ENCODE measurements around the gene USP47. TPM values are rescaled to one million over a fixed set of nuclear protein-coding genes. Genes with fewer than 3 reads are reported as not detected.
A peak's percentile ranks its signal among the peaks of the same experiment; 100 is the strongest.

USP47 gene
- total and polyA plus RNA-seq, 2 experiments from 2014 or later, result 35.9 to 58.8 TPM

DNA sequence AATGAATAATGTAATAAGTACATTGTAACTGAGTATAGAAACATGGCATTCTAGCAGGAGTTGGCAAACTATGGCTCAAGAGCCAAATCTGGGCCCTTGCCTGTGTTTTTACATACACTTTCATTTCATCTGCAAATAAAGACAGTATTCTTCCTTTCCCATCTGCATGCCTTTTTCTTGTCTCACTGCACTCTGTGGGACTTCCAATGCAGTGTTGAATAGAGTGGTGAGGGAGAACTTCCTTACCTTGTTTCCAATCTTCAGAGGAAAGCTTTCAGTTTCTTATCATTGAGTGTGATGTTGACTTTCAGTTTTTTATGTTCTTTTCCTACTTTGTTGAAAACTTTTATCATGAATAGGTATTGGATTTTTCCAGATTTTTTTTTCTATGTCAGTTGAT, 82.1 kb downstream of the USP47 start:
- H3K27ac ChIP-seq, result peak overlapping the region; percentile 24; the same call in 1 of the 2 replicates
- no peak overlapping the region for H3K4me3 ChIP-seq
- no peaks in the 10 kb centered on the region for H3K27me3 ChIP-seq (replicated peaks; ENCODE audit: insufficient read depth)
- TF ChIP-seq EZH2 (IDR thresholded peaks at IDR 0.05; ENCODE audit: insufficient read depth, poor library complexity, severe bottlenecking) (no peak), EZH2phosphoT487 (IDR thresholded peaks at IDR 0.05; ENCODE audit: insufficient read depth, low read depth) (no peak)
- no peaks in the 10 kb centered on the region for H4K20me1 ChIP-seq (ENCODE audit: insufficient read depth)
- no peak overlapping the region for H3K4me2 ChIP-seq (ENCODE audit: unreplicated experiment)
- H3K9ac ChIP-seq, result no peak overlapping the region
- no peaks in the 10 kb centered on the region for H3K9me2 ChIP-seq (ENCODE audit: insufficient read depth)
- peaks cover 30% of the 10 kb centered on the region; the same call in 1 of the 2 replicates for H3F3A ChIP-seq (ENCODE audit: insufficient read depth)
- no peaks in the 10 kb centered on the region for H3K9me3 ChIP-seq (ENCODE audit: low read depth)
- H3K36me3 ChIP-seq (ENCODE audit: low read depth), result peaks cover 40% of the 10 kb centered on the region
- peaks cover 28% of the 10 kb centered on the region for H3K79me2 ChIP-seq (ENCODE audit: insufficient read depth)
- DNase-seq, result peak; percentile 9
- in situ Hi-C loops (cut with MboI), result no loop called here
- no peak overlapping the region for H2AFZ ChIP-seq
- no peaks in the 10 kb centered on the region for H3K4me1 ChIP-seq (ENCODE audit: insufficient read depth)

DNA sequence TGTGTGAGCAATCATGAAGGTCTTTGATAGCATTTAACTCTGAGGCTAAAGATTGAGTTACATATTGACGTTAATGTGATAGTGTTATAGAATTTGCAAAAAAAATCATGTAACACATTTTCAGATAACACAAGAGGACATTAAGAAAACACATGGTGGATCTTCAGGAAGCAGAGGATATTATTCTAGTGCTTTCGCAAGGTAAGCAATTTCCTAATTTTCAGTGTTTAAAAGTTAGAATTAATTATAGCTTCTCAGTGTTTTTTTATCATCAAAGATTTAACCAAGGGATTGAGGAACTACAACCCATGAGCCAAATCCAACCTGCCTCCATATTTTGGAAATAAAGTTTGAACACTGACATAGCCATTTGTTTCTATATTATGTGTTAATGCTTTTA, 88.1 kb downstream of the USP47 start:
- H3K27me3 ChIP-seq (replicated peaks; ENCODE audit: insufficient read depth), result no peaks in the 10 kb centered on the region
- H3K9me3 ChIP-seq (ENCODE audit: low read depth), result no peaks in the 10 kb centered on the region
- DNase-seq, result no peak
- in situ Hi-C loops (cut with MboI), result loop anchor here (10.0 to 25.0 kb wide), 2 partner anchors 105 to 332 kb away; no protein-coding TSS in a partner anchor
- no peaks in the 10 kb centered on the region for H3K9me2 ChIP-seq (ENCODE audit: insufficient read depth)
- H3K4me1 ChIP-seq (ENCODE audit: insufficient read depth), result peaks cover 9% of the 10 kb centered on the region
- H3K4me3 ChIP-seq, result no peak overlapping the region
- H3K4me2 ChIP-seq (ENCODE audit: unreplicated experiment), result no peak overlapping the region
- H2AFZ ChIP-seq, result no peak overlapping the region
- H3F3A ChIP-seq (ENCODE audit: insufficient read depth), result peaks cover 32% of the 10 kb centered on the region; the same call in 1 of the 2 replicates
- 57 to 70% methylated on average over 2 of the region's 2 CpGs for WGBS, 2 experiments (ENCODE audit: low coverage in 1 of 2, low lambda C conversion rate in 2 of 2, missing lambda C conversion rate in 2 of 2)
- no peaks in the 10 kb centered on the region for H4K20me1 ChIP-seq (ENCODE audit: insufficient read depth)
- no peak overlapping the region for H3K9ac ChIP-seq
- no peak overlapping the region for H3K27ac ChIP-seq
- no peak for TF ChIP-seq EZH2 (IDR thresholded peaks at IDR 0.05; ENCODE audit: insufficient read depth, poor library complexity, severe bottlenecking)
- no peak for TF ChIP-seq EZH2phosphoT487 (IDR thresholded peaks at IDR 0.05; ENCODE audit: insufficient read depth, low read depth)
- H3K36me3 ChIP-seq (ENCODE audit: low read depth), result peaks cover 44% of the 10 kb centered on the region
- H3K79me2 ChIP-seq (ENCODE audit: insufficient read depth), result peaks cover 28% of the 10 kb centered on the region

DNA sequence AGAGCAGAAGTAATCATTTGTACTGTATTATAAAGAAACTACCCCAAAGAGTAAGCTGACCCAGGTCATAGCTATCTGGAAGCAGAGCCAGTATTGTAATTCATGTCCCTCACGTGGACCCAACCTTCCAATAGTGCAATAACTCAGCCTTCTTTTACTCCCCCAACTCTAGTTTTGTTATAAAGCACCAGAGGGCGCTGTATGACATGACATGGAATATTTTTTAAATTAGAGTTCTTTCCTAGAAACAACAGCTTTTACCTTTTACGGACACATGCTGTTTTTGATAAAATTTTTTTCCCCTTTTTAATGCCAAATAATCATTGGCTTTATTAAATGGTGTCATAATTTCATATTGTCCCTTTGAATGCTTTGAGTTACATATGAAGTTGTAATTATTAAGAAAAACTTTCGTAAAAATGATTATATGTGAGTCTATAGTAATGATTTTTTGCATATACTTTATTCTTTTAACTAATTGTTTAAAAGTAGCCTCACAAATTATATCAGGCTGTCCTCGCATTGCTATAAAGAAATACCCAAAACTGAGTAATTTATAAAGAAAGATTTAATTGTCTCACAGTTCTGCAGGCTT, 89.8 kb downstream of the USP47 start:
- Histone ChIP-seq H4K20me1 (ENCODE audit: insufficient read depth) (no peaks in the 10 kb centered on the region), H3K36me3 (ENCODE audit: low read depth) (peaks cover 37% of the 10 kb centered on the region), H3K27me3 (replicated peaks; ENCODE audit: insufficient read depth) (no peaks in the 10 kb centered on the region), H3K4me3 (no peak overlapping the region), H3K9me3 (ENCODE audit: low read depth) (no peaks in the 10 kb centered on the region), H3K27ac (no peak overlapping the region), H3F3A (ENCODE audit: insufficient read depth) (peaks cover 24% of the 10 kb centered on the region; the same call in 1 of the 2 replicates), H3K4me2 (ENCODE audit: unreplicated experiment) (no peak overlapping the region), H2AFZ (no peak overlapping the region), H3K79me2 (ENCODE audit: insufficient read depth) (peaks cover 18% of the 10 kb centered on the region), H3K9ac (no peak overlapping the region), H3K9me2 (ENCODE audit: insufficient read depth) (no peaks in the 10 kb centered on the region), H3K4me1 (ENCODE audit: insufficient read depth) (peaks cover 9% of the 10 kb centered on the region)
- peak; percentile 87 for DNase-seq
- TF ChIP-seq EZH2phosphoT487 (IDR thresholded peaks at IDR 0.05; ENCODE audit: insufficient read depth, low read depth) (no peak), EZH2 (IDR thresholded peaks at IDR 0.05; ENCODE audit: insufficient read depth, poor library complexity, severe bottlenecking) (no peak)
- WGBS, 2 experiments (ENCODE audit: low coverage in 1 of 2, low lambda C conversion rate in 2 of 2, missing lambda C conversion rate in 2 of 2), result 32 to 33% methylated on average over 5 of the region's 5 CpGs
- in situ Hi-C loops (cut with MboI), result loop anchor here (10.0 to 25.0 kb wide), 2 partner anchors 103 to 331 kb away; no protein-coding TSS in a partner anchor

DNA sequence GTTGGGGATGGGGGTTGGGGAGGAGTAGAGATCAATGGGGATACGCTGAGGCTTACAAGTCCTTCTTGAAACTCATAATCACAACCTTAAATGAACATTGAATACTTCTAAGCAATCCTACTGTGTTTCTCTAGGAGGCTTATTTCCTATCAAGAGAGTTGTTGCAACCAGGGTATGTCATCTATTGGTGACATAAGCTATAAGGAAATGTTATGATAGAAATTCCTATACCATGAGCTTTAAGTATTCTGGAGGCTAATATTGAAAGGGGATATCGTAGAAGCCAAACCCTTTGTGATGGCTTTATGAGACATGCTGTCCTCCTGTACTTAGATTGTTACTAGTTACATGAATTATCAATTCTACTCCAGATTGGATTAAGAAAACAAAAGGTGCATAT, 93.8 kb downstream of the USP47 start:
- Histone ChIP-seq H3K79me2 (ENCODE audit: insufficient read depth) (no peaks in the 10 kb centered on the region), H2AFZ (no peak overlapping the region), H3K9me2 (ENCODE audit: insufficient read depth) (no peaks in the 10 kb centered on the region), H3K36me3 (ENCODE audit: low read depth) (peaks cover 48% of the 10 kb centered on the region), H3K27me3 (replicated peaks; ENCODE audit: insufficient read depth) (no peaks in the 10 kb centered on the region), H3K4me1 (ENCODE audit: insufficient read depth) (peaks cover 24% of the 10 kb centered on the region), H3K9me3 (ENCODE audit: low read depth) (no peaks in the 10 kb centered on the region), H4K20me1 (ENCODE audit: insufficient read depth) (no peaks in the 10 kb centered on the region), H3K4me3 (no peak overlapping the region), H3F3A (ENCODE audit: insufficient read depth) (peaks cover 13% of the 10 kb centered on the region; the same call in 1 of the 2 replicates), H3K9ac (no peak overlapping the region), H3K4me2 (ENCODE audit: unreplicated experiment) (no peak overlapping the region), H3K27ac (no peak overlapping the region)
- 96 to 99% methylated on average over 2 of the region's 2 CpGs for WGBS, 2 experiments (ENCODE audit: low coverage in 1 of 2, low lambda C conversion rate in 2 of 2, missing lambda C conversion rate in 2 of 2)
- in situ Hi-C loops (cut with MboI), result loop anchor here (10.0 to 25.0 kb wide), 2 partner anchors 99 to 327 kb away; no protein-coding TSS in a partner anchor
- no peak for DNase-seq
- TF ChIP-seq EZH2phosphoT487 (IDR thresholded peaks at IDR 0.05; ENCODE audit: insufficient read depth, low read depth) (no peak), EZH2 (IDR thresholded peaks at IDR 0.05; ENCODE audit: insufficient read depth, poor library complexity, severe bottlenecking) (no peak)

Measured in GM23248 (cell line).